OCI-LY1 (cell line): ENCODE data around the gene DENND1B.

Experiments used
- EZH2 ChIP-seq: fragments of 200-600 bp; sonication (generic), shearing (Covaris generic); IDR thresholded peaks from 2 replicates; pipeline ENCODE4 v1.8.0; 2017; ENCODE audit warnings: borderline replicate concordance, mixed run types, mild to moderate bottlenecking, antibody characterized with exemption, low read length, moderate library complexity, mixed read lengths
- TF ChIP-seq, protein P1 (sequence below): fragments of 200-600 bp; sonication (generic), shearing (Covaris generic); IDR thresholded peaks from 2 replicates; pipeline ENCODE4 v1.5.1; 2017; ENCODE audit warnings: mild to moderate bottlenecking, antibody characterized with exemption, low read length, moderate library complexity, mixed read lengths

DNA sequence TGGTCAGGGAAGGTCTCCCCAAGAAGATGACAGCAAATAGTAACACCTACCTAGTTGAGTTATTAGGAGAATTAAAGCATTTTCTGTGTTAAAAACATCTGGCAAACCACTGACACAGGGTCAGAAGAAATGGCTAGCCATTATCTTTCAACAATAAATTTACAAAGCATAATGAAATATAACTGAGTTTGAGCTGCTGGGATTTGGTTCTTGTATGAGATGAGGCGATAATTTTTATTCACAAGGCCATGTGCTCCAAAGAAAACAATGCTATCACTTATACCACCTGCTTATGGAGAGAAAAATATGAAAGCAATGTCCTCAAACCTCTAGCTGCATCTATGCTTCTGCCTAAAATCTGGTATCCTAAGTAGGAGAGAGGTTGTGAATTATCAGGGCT lies 304.9 kb downstream of the DENND1B start:
- TF ChIP-seq EZH2, result no peak
- TF ChIP-seq, protein P1, sequence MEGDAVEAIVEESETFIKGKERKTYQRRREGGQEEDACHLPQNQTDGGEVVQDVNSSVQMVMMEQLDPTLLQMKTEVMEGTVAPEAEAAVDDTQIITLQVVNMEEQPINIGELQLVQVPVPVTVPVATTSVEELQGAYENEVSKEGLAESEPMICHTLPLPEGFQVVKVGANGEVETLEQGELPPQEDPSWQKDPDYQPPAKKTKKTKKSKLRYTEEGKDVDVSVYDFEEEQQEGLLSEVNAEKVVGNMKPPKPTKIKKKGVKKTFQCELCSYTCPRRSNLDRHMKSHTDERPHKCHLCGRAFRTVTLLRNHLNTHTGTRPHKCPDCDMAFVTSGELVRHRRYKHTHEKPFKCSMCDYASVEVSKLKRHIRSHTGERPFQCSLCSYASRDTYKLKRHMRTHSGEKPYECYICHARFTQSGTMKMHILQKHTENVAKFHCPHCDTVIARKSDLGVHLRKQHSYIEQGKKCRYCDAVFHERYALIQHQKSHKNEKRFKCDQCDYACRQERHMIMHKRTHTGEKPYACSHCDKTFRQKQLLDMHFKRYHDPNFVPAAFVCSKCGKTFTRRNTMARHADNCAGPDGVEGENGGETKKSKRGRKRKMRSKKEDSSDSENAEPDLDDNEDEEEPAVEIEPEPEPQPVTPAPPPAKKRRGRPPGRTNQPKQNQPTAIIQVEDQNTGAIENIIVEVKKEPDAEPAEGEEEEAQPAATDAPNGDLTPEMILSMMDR, result no peak
